Smooth muscle cell (in vitro differentiated cells): ENCODE results near the gene ZAP70. TPM values are rescaled to one million over a fixed set of nuclear protein-coding genes. Genes with fewer than 3 reads are reported as not detected.
A peak's percentile ranks its signal among the peaks of the same experiment; 100 is the strongest.
"Not testable (repeated sequence)": the region's sequence is repeated elsewhere in the genome, so short reads cannot be mapped to it uniquely, and the experiment has no call there.

Source experiments
- DNase-seq: peaks from one replicate; lab custom pipeline; 2025; ENCODE audit not compliant: unreplicated experiment; lab: John Stamatoyannopoulos, UW
- H2AFZ ChIP-seq: fragments of 200-600 bp; sonication (generic); 2 replicates; pipeline ENCODE4 v1.6.0; 2016; ENCODE audit warnings: antibody characterized with exemption, low read depth, mild to moderate bottlenecking
- H3F3A ChIP-seq: fragments of 200-600 bp; sonication (generic); 2 replicates; pipeline ENCODE4 v1.6.0; 2017; ENCODE audit warnings: antibody characterized with exemption, low read depth
- H3K27ac ChIP-seq: fragments of 200-600 bp; sonication (generic); 2 replicates; pipeline ENCODE4 v1.5.1; 2016; ENCODE audit warnings: low read depth, mild to moderate bottlenecking
- H3K27me3 ChIP-seq: fragments of 200-600 bp; sonication (generic); 2 replicates; pipeline ENCODE4 v1.6.1; 2016; ENCODE audit warnings: low read depth, mild to moderate bottlenecking
- H3K36me3 ChIP-seq: fragments of 200-600 bp; sonication (generic); 2 replicates; pipeline ENCODE4 v1.5.1; 2016; ENCODE audit warnings: low read depth
- H3K4me1 ChIP-seq: fragments of 200-600 bp; sonication (generic); 2 replicates; pipeline ENCODE4 v1.5.1; 2016; ENCODE audit warnings: low read depth
- H3K4me2 ChIP-seq: fragments of 200-600 bp; sonication (generic); 2 replicates; pipeline ENCODE4 v1.6.0; 2016; ENCODE audit warnings: mild to moderate bottlenecking
- H3K4me3 ChIP-seq: fragments of 200-600 bp; sonication (generic); 2 replicates; pipeline ENCODE4 v1.5.1; 2016; ENCODE audit warnings: mild to moderate bottlenecking
- H3K79me2 ChIP-seq: fragments of 200-600 bp; sonication (generic); 2 replicates; pipeline ENCODE4 v1.6.0; 2016; ENCODE audit warnings: low read depth, mild to moderate bottlenecking
- H3K9ac ChIP-seq: fragments of 200-600 bp; sonication (generic); 2 replicates; pipeline ENCODE4 v1.6.0; 2016; ENCODE audit warnings: low read depth
- H3K9me3 ChIP-seq: fragments of 200-600 bp; sonication (generic); replicated peaks from 2 replicates; pipeline ENCODE4 v1.5.1; 2016; ENCODE audit warnings: low read depth
- H4K20me1 ChIP-seq: fragments of 200-600 bp; sonication (generic); 2 replicates; pipeline ENCODE4 v1.6.0; 2016; ENCODE audit warnings: low read depth
- CTCF ChIP-seq: fragments of 200-600 bp; sonication (generic); IDR thresholded peaks from 2 replicates; pipeline ENCODE4 v1.5.1; 2017; ENCODE audit warnings: borderline replicate concordance, mild to moderate bottlenecking, antibody characterized with exemption; ENCODE audit not compliant: insufficient read depth, poor library complexity, severe bottlenecking
- WGBS: methylation state at CpG from one replicate; pipeline ENCODE4 v1.1.7; 2016; ENCODE audit warnings: low lambda C conversion rate; 5-methylcytosine and 5-hydroxymethylcytosine counted together
- polyA plus RNA-seq: library from polyadenylated mRNA; unstranded; fragments of >200 nt; fragmentation: Nextera tagmentation; extraction: Ambion mirVana; gene quantifications from 2 replicates; pipeline ENCODE4 v1.2.1, GENCODE V29; 2016
- total RNA-seq: library from RNA; depleted of rRNA; stranded (reverse); fragments of >200 nt; gene quantifications from 2 replicates; pipeline ENCODE4 v1.2.3, GENCODE V29; 2014

The ZAP70 gene
- total and polyA plus RNA-seq, 2 experiments from 2014 or later = 0.24 to 0.40 TPM

GRCh38 chr2:97664636-97664970 is 48.8 kb upstream of the ZAP70 start:
- Histone ChIP-seq H3K9me3 (no peaks in the 10 kb centered on the region), H3K79me2 (peaks cover 20% of the 10 kb centered on the region), H3K27ac (peak overlapping the region; percentile 94), H2AFZ (peak overlapping the region; percentile 73), H3F3A (peaks cover 12% of the 10 kb centered on the region), H3K9ac (peak overlapping the region; percentile 94), H3K36me3 (no peaks in the 10 kb centered on the region), H3K4me2 (peak overlapping the region; percentile 82), H3K4me3 (peak overlapping the region; percentile 72), H3K4me1 (peaks cover 7% of the 10 kb centered on the region), H4K20me1 (peaks cover 21% of the 10 kb centered on the region), H3K27me3 (no peaks in the 10 kb centered on the region)
- TF ChIP-seq CTCF = no peak
- WGBS = 7% methylated on average over 21 of the region's 21 CpGs
- DNase-seq = no peak

GRCh38 chr2:97669448-97669847 is 43.9 kb upstream of the ZAP70 start, which contains the start of gene C2orf92:
TSS of gene C2orf92 (plus strand) at chr2:97669713. CDS start at chr2:97669789, 76 bp downstream.
- 86% methylated on average over 6 of the region's 6 CpGs for WGBS
- H3K79me2 ChIP-seq = no peaks in the 10 kb centered on the region
- no peaks in the 10 kb centered on the region for H4K20me1 ChIP-seq

GRCh38 chr2:97670471-97670870 is 42.9 kb upstream of the ZAP70 start:
- H4K20me1 ChIP-seq = no peaks in the 10 kb centered on the region
- H3K4me2 ChIP-seq = no peak overlapping the region
- no peaks in the 10 kb centered on the region for H3F3A ChIP-seq
- H3K36me3 ChIP-seq = no peaks in the 10 kb centered on the region
- no peak for DNase-seq
- no peaks in the 10 kb centered on the region for H3K9me3 ChIP-seq
- no peaks in the 10 kb centered on the region for H3K79me2 ChIP-seq
- H3K4me3 ChIP-seq = no peak overlapping the region
- H3K9ac ChIP-seq = no peak overlapping the region
- H2AFZ ChIP-seq = no peak overlapping the region
- no peak for TF ChIP-seq CTCF
- no peak overlapping the region for H3K27ac ChIP-seq
- H3K4me1 ChIP-seq = no peaks in the 10 kb centered on the region
- H3K27me3 ChIP-seq = no peaks in the 10 kb centered on the region
- WGBS = 94% methylated on average over 1 of the region's 1 CpG

More at GRCh38 chr2:97669448-97669847, 43.9 kb upstream of the ZAP70 start, which contains the start of gene C2orf92:
- H3K9me3 ChIP-seq = no peaks in the 10 kb centered on the region
- H3K27me3 ChIP-seq = no peaks in the 10 kb centered on the region
- H3K36me3 ChIP-seq = no peaks in the 10 kb centered on the region
- no peaks in the 10 kb centered on the region for H3K4me1 ChIP-seq
- no peak within 1 kb of the TSS for H3K4me2 ChIP-seq
- H3F3A ChIP-seq = no peaks in the 10 kb centered on the region
- H3K4me3 ChIP-seq = no peak within 1 kb of the TSS
- no peak within 1 kb of the TSS for H3K9ac ChIP-seq
- no peak within 1 kb of the TSS for H3K27ac ChIP-seq
- no peak for TF ChIP-seq CTCF
- DNase-seq = no peak
- H2AFZ ChIP-seq = no peak within 1 kb of the TSS

GRCh38 chr2:97671526-97671925 is 41.9 kb upstream of the ZAP70 start:
- no peak for DNase-seq
- TF ChIP-seq CTCF = no peak
- H3K4me1 ChIP-seq = no peaks in the 10 kb centered on the region
- no peaks in the 10 kb centered on the region for H3K9me3 ChIP-seq
- 96% methylated on average over 7 of the region's 7 CpGs for WGBS
- H3K4me2 ChIP-seq = no peak overlapping the region
- H3K27me3 ChIP-seq = no peaks in the 10 kb centered on the region
- no peak overlapping the region for H2AFZ ChIP-seq
- H4K20me1 ChIP-seq = no peaks in the 10 kb centered on the region
- H3K27ac ChIP-seq = no peak overlapping the region
- H3K36me3 ChIP-seq = no peaks in the 10 kb centered on the region
- no peaks in the 10 kb centered on the region for H3F3A ChIP-seq
- H3K79me2 ChIP-seq = no peaks in the 10 kb centered on the region
- H3K4me3 ChIP-seq = no peak overlapping the region
- no peak overlapping the region for H3K9ac ChIP-seq

GRCh38 chr2:97672606-97673140 is 40.7 kb upstream of the ZAP70 start:
- H3K79me2 ChIP-seq, H3K4me1 ChIP-seq, H3K4me2 ChIP-seq, H3F3A ChIP-seq, H3K36me3 ChIP-seq, H3K4me3 ChIP-seq, H4K20me1 ChIP-seq, H3K9me3 ChIP-seq, H3K27me3 ChIP-seq, DNase-seq, H2AFZ ChIP-seq, H3K9ac ChIP-seq: not testable (repeated sequence)
- 86% methylated on average over 6 of the region's 6 CpGs for WGBS
- H3K27ac ChIP-seq = peak overlapping the region; percentile 62
